ENCODE results near the gene ADAMTS13. TPM values are rescaled to one million over a fixed set of nuclear protein-coding genes. Genes with fewer than 3 reads are reported as not detected.

ADAMTS13 gene
- total RNA-seq, 1 donor from 2014 or later: 17.8 TPM

DNA sequence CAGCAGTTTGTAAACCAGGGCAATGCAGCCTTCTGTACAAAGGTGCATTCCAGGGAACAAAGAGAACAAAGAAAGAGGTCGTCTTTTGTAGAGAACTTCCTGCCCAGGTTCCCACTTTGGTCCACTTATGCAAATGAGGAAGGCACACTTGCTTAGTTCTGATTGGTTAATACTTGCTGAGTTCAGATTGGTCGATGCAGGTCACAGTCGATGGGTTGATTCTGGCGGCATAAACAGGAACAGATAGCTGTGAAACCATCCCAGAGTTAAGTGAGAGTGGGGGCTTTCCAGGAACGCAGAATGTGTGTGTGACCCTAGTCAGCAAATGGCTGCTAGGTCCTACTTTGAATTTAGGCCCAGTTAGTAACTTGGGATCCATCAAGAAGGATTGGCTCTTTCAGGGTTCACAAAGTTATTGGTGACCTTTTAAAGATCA, 1.8 kb upstream of the ADAMTS13 start:
- H3K4me3 Mint-ChIP-seq (ENCODE audit: low read depth): no peak overlapping the region
- no peaks in the 10 kb centered on the region for H3K9me3 Mint-ChIP-seq (ENCODE audit: low read depth)
- TF ChIP-seq, protein P1, sequence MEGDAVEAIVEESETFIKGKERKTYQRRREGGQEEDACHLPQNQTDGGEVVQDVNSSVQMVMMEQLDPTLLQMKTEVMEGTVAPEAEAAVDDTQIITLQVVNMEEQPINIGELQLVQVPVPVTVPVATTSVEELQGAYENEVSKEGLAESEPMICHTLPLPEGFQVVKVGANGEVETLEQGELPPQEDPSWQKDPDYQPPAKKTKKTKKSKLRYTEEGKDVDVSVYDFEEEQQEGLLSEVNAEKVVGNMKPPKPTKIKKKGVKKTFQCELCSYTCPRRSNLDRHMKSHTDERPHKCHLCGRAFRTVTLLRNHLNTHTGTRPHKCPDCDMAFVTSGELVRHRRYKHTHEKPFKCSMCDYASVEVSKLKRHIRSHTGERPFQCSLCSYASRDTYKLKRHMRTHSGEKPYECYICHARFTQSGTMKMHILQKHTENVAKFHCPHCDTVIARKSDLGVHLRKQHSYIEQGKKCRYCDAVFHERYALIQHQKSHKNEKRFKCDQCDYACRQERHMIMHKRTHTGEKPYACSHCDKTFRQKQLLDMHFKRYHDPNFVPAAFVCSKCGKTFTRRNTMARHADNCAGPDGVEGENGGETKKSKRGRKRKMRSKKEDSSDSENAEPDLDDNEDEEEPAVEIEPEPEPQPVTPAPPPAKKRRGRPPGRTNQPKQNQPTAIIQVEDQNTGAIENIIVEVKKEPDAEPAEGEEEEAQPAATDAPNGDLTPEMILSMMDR (IDR thresholded peaks at IDR 0.05; ENCODE audit: unreplicated experiment): no peak
- peaks cover 30% of the 10 kb centered on the region for H3K4me1 Mint-ChIP-seq (ENCODE audit: low read depth)
- no peaks in the 10 kb centered on the region for H3K27me3 Mint-ChIP-seq
- peaks cover 2% of the 10 kb centered on the region for H3K36me3 Mint-ChIP-seq (ENCODE audit: insufficient read depth)
- peak overlapping the region; percentile 79 for H3K27ac Mint-ChIP-seq
- no peak for DNase-seq (ENCODE audit: low spot score, unreplicated experiment)

DNA sequence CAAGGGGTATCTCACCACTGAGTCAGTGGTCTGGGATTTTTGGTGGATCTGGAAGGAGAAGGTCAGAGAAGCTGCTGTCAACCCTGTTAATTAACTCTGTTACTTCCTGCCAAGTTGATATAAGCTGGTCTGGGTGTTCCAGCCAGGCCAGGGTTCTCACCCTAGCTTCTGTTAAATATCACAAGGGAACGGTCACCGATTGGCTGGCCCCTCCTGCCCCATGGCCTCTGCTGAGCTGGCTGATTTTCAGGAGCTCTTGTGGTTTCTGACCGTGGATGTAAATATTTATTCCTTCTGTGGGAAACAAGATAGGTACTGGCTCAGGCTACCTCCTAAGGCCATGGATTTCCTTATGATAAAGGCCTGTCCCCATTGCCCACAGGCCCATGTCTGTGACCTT, 1.0 kb downstream of the ADAMTS13 start:
- Mint-ChIP-seq H3K36me3 (ENCODE audit: insufficient read depth) (peaks cover 3% of the 10 kb centered on the region), H3K27ac (peak overlapping the region; percentile 34), H3K4me3 (ENCODE audit: low read depth) (no peak overlapping the region), H3K9me3 (ENCODE audit: low read depth) (no peaks in the 10 kb centered on the region), H3K4me1 (ENCODE audit: low read depth) (peaks cover 21% of the 10 kb centered on the region), H3K27me3 (peaks cover 3% of the 10 kb centered on the region)
- TF ChIP-seq, protein P1 (IDR thresholded peaks at IDR 0.05; ENCODE audit: unreplicated experiment): no peak
- DNase-seq (ENCODE audit: low spot score, unreplicated experiment): no peak

DNA sequence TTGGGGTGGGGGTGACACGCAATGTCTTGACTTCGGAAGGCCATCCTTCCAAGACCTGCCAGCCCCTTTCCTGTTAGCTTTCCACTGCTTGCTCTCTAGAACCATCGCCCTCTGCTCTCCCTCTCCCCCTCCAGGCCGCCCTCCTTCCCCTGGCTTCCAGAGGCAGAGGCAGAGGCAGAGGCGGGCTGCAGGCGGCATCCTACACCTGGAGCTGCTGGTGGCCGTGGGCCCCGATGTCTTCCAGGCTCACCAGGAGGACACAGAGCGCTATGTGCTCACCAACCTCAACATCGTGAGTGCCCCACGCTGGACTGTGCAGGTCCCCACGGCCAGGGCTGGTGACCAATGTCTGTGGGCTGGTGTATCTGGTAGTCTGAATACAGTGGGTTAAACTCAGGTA, 2.0 kb downstream of the ADAMTS13 start:
- H3K36me3 Mint-ChIP-seq (ENCODE audit: insufficient read depth): peaks cover 3% of the 10 kb centered on the region
- H3K27me3 Mint-ChIP-seq: peaks cover 3% of the 10 kb centered on the region
- no peaks in the 10 kb centered on the region for H3K9me3 Mint-ChIP-seq (ENCODE audit: low read depth)
- peaks cover 13% of the 10 kb centered on the region for H3K4me1 Mint-ChIP-seq (ENCODE audit: low read depth)
- DNase-seq (ENCODE audit: low spot score, unreplicated experiment): no peak
- H3K27ac Mint-ChIP-seq: no peak overlapping the region
- H3K4me3 Mint-ChIP-seq (ENCODE audit: low read depth): no peak overlapping the region
- TF ChIP-seq, protein P1 (IDR thresholded peaks at IDR 0.05; ENCODE audit: unreplicated experiment): no peak

DNA sequence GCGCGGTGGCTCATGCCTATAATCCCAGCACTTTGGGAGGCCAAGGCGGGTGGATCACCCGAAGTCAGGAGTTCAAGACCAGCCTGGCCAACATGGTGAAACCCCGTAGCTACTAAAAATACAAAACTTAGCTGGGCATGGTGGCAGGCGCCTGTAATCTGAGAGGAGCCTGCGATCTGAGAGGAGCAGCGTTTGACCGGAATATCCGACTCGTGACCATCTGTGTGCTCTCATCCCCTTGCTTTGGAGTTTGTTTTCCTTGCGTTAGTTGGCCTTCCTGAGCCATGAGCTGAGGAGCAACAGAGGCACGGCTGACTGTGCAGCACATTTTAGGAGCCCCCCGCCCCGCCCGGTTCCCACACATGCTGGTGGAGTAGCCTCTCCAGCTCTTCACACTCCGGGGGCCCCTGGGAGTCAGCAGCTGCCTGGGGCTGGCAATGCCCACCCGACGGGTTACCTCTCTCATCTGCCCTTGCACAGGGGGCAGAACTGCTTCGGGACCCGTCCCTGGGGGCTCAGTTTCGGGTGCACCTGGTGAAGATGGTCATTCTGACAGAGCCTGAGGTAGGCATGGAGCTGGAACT, 3.0 kb downstream of the ADAMTS13 start:
- Mint-ChIP-seq H3K36me3 (ENCODE audit: insufficient read depth) (peaks cover 1% of the 10 kb centered on the region), H3K4me3 (ENCODE audit: low read depth) (no peak overlapping the region), H3K4me1 (ENCODE audit: low read depth) (peaks cover 10% of the 10 kb centered on the region), H3K27me3 (peaks cover 7% of the 10 kb centered on the region), H3K27ac (no peak overlapping the region), H3K9me3 (ENCODE audit: low read depth) (no peaks in the 10 kb centered on the region)
- DNase-seq (ENCODE audit: low spot score, unreplicated experiment): no peak
- TF ChIP-seq, protein P1 (IDR thresholded peaks at IDR 0.05; ENCODE audit: unreplicated experiment): no peak

DNA sequence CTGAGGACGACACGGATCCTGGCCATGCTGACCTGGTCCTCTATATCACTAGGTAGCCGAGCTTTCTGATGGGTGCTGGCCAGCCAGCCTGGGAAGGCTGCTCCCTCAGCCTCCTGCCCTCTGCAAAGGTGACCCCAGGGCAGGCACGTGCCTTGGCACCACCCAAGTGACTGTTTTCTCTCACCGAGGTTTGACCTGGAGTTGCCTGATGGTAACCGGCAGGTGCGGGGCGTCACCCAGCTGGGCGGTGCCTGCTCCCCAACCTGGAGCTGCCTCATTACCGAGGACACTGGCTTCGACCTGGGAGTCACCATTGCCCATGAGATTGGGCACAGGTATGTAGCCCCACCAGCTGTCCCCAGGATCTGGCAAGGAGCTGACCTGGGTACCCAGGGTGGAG, 3.8 kb downstream of the ADAMTS13 start:
- H3K4me3 Mint-ChIP-seq (ENCODE audit: low read depth): no peak overlapping the region
- peaks cover 1% of the 10 kb centered on the region for H3K36me3 Mint-ChIP-seq (ENCODE audit: insufficient read depth)
- H3K9me3 Mint-ChIP-seq (ENCODE audit: low read depth): no peaks in the 10 kb centered on the region
- peaks cover 10% of the 10 kb centered on the region for H3K27me3 Mint-ChIP-seq
- H3K27ac Mint-ChIP-seq: no peak overlapping the region
- peaks cover 7% of the 10 kb centered on the region for H3K4me1 Mint-ChIP-seq (ENCODE audit: low read depth)
- TF ChIP-seq, protein P1 (IDR thresholded peaks at IDR 0.05; ENCODE audit: unreplicated experiment): no peak
- no peak for DNase-seq (ENCODE audit: low spot score, unreplicated experiment)

All from progenitor cell of endocrine pancreas (in vitro differentiated cells).